ENCODE results near the gene FCRL4.

The FCRL4 gene

DNA sequence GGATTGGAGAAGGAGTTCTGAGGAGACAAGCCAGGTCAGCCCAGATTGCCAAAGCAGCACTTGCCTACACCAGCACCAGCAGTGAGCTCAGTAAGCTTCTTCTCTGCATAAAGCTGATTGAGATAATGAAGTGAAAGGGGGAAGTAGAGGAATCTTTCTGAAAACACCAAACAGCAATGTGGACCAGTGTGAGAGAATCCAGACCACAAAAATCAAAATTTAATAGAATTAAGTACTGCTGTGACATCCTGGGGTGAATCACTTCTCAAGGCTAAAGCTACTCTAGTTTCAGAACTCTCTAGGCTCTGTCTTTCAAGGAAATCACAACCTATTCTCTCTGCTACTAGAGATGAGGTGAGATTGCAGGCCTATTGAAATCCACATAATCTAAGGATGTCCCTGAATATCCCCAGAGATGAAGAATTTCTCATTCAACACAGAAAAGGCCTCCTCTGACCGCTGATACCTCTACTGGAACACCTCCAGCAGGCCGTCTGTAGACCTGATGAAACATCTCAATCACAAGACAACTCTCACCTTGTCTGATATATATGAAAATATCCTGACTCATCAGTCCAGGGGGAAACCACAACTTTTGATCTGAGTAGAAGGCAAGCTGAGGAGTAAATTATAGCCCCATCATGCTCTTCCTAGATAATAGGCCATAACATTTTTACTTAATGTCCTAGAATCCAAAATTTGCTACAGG, at the start of gene FCRL4:
Gene FCRL4 (minus strand): TSS at position 127 of the 709 bp plus-strand sequence. CDS start 141 bp downstream, outside the sequence.
- no peak for DNase-seq

DNA sequence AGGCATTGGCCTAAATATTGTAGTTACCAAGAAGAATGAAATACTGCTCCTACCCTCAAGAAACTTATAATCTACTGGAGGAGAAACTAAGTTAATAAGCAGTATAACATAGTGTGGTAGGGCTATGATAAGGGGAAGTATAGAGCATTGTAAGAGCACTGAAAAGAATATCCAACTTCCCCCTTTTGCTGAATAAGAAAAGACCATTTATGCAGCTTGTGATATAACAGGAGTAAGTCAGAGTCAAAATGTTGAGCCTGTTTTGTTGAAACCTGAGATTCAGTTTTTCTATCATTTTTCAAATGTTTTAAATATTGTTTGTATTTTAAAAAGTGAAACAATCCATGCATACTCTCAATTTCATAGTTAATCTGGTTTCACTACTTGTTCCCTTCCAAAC, 48.3 kb upstream of the FCRL4 start:
- no peak for DNase-seq

DNA sequence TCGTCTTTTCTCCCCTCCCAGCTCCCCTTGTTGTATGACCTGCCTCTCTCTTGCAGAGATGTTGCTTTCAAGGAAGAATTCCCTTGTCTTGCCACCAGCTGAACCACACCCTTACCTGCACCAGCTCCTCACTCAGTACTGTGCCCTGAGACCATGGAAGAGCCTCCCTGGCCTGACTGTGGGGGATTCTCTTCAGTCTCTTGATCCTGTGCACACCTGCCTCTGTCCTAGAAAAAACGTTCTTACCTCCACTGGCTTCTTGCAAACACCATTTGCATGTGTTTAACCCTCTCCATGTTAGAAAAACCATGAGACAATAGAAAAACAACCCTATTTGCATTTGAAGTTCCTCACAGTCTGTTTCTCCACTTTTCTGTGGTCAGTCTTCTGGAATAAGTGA, 43.3 kb upstream of the FCRL4 start:
- no peak for DNase-seq

DNA sequence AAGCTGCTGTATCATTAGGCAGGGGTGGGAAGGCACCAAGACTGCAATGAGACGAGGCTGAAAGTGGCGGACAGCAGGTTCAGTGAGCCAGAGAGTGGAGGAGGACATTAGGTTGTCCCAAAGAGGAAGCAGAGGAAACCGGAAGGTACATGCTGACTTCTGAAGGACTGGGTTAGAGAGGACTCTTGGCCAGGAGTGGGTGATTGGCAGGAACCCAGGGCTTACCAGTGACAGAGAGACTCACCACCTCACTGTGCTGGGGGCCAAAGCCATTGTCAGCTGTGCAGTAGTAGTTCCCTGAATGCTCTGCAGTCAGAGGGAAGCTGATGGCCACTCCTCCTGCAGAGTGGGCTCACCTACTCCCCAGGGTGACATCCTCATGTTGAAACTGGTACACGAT, 41.9 kb upstream of the FCRL4 start:
- DNase-seq, result no peak

DNA sequence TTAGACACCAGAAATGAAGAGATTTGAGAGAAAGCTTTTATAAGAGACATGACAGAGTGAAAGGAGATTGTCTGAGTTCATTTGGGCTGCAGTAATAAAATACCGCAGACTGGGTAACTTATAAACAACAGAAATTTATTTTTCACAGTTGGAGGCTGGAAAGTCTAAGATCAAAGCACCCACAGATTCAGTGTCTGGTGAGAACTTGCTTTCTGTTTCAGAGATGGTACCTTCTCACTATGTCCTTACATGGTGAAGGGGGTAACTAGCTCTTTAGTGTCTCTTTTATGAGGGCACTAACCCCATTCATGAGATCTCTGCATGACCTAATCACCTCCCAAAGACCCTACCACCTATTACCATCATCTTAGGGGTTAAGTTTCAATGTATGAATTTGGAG, 30.9 kb upstream of the FCRL4 start:
- no peak for DNase-seq

DNA sequence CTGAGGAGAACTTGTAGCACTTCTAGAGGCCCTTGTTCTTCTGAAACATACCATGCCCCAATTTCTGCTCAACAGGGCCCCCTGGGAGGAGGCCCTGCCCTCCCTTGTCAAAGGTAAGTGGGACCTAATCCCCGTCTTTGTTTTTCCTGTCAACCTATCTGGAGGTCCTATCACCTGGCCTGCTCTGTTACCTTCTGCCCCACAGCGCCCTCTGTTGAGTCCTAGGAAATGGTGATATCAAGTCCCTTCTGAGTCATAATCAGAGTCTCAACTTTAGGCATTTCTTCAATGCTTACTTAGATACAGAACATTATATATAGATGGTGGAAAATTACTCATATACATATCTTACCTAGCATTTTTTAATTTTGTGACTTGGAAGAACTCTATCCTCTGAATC, 28.2 kb upstream of the FCRL4 start:
- no peak for DNase-seq

DNA sequence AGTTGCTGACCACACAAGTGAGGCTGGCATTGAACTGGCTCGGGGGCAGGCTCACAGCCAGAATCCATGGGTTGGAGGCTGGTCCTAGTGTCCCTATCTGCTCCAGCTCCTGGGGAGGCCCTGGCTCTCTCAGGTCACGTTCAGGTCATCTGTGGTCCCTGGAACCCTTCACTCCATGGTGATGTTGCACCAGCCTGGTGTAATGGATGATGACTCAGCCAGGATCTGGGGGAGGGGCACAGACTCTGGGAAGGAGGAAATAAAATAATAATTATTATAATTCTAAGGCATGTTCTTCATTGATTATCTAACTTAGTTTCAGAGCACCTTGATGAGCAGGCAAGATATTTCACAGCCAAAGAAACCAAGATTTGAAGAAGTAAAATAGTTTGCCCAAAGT, 26.6 kb upstream of the FCRL4 start:
- DNase-seq, result no peak

DNA sequence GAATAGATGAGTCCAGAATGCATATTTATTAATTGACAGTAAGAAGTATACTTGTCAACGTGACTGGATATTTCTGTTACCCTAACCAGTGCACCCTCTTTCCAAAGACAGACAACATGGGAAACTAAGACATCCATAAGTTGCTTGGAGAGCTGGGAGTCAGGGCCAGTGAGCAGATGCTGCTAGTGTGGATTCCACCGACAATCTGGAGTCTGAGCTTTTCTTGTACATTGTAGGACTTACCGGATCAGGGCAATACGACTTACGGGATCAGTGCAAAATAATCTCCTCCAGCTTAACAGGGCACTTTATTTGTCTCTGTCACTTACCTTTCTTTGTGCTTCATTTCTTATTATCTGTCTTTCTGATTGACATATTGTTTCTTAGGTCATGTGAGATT, 24.6 kb upstream of the FCRL4 start:
- no peak for DNase-seq

DNA sequence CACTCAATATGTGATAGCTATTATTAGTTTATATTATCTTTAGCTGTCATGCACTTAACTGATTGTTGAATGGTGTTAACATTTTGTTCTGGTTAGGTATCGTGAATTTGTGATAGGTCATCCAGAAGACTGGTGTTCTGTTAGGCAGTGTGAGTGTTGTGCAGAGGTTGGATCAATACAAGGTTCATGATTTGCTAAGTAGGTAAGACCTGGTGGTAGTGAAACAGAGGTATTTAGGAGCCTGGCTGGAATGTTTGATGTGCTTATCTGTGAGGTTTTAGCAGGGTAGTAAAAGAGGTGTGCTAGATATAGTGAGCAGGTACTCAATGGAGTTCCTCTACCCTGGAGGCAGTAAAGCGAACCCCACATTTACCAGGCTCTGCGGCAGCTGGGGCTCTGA, 20.3 kb upstream of the FCRL4 start:
- DNase-seq, result no peak

DNA sequence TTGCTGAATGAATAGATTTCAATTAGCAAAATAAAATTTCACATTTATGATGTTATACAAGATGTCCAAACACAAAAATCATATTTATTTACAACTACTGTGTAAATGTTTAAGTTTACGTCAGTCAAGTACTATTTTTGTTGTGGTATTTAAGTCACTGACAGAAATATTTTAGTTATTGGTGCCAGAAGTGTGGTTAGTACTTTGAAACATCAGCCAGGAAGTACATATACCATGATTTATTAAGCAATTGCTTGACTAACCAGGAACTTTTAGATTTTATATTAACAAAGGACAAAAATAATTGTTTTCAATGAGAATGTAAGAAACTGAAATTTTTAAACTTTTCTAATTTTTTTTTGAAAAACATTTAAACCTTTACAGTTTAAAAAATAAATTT, 2.4 kb upstream of the FCRL4 start:
- DNase-seq, result no peak

DNA sequence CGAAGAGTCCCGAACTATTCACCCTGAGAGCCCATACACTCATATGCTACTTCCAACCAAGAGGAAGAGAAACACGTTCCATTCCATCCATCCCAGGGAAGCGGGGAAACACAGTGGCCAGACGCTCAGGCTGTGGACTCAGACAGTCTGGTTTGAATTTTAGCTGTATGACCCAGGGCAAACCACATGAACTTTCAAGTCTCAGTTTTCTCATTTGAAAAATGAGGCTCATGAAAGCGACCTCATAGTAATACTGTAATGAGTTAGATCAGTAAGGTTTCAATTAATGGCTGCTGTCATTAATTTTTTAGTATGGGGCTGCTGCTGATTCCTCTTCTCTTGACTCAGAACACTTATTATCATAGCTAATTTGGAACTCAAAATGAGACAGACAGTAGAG, 1.5 kb downstream of the FCRL4 start:
- DNase-seq, result no peak

DNA sequence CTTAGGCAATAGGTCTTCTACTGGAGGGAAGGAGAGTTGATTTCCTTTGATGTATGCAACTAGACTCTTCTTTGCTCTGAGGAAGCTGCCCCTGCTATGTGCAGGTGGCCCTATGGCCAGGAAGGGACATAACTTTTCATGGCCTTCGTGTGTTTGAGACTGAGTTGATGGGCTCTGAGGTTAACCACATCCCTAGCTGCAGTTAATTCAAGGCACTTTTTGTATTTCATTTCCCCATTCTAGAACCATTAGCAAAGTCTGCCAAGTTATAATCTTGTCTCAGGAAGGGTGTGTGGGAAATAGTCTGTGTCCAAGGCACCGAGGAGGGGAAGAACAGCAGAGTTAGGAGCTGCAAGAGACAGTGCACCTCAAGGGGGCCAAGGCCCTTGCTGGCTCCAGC, 2.5 kb downstream of the FCRL4 start:
- no peak for DNase-seq

DNA sequence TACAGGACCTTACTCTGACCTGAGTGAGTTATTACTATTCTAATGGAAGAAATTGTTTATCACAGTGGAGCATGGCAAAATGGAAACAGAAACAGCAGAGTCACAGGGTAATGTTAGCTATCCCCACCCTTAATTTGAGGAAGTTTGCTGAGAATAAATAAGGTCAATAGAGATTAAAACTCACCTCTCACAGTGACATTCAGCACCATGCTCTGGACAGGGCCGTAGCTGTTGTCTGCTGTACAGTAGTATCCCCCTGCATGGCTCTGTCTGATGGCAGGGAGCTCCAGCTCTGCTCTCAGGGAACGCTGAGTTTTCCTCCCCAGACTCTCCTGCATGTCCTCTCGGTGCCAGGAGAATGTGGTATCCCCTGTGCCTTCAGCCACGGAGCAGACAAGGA, 11.9 kb downstream of the FCRL4 start:
- no peak for DNase-seq

DNA sequence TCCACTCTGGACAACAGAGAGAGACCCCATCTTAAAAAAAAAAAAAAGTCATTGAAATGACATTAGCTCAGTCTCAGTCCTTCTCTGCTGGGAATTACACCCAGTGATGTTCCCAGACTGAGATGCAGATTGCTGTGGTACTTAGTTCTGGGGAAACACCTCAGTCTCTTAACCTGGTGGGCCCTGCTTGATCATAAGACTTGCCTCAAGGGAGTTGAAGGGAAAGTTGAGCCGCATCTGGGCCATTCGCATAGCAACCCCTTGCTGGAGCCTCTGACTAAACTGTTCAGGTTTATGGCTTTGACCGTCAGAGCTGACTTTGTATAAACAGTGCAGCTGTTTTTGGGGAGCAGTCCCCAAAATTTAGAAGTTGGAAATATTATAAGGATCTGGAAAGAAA, 13.4 kb downstream of the FCRL4 start:
- no peak for DNase-seq

DNA sequence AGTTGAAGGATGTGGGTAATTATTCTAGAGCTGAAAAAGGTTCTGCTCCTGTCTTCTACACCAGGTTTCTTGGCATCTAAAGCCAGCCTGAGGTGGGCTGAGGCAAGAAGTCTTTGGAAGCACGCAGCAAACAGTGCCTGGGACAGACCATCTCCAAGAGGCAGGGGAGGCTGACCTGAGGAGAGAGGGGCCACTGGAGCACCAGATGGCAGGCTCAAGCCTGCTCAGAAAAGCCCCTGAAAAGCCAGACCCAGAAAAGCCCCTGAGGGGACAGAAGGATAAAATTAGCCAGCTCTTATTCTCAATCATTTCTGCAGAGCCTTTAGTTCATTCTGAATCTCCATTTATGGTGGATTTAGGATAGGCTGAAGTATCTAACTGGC, 17.1 kb downstream of the FCRL4 start:
- no peak for DNase-seq

DNA sequence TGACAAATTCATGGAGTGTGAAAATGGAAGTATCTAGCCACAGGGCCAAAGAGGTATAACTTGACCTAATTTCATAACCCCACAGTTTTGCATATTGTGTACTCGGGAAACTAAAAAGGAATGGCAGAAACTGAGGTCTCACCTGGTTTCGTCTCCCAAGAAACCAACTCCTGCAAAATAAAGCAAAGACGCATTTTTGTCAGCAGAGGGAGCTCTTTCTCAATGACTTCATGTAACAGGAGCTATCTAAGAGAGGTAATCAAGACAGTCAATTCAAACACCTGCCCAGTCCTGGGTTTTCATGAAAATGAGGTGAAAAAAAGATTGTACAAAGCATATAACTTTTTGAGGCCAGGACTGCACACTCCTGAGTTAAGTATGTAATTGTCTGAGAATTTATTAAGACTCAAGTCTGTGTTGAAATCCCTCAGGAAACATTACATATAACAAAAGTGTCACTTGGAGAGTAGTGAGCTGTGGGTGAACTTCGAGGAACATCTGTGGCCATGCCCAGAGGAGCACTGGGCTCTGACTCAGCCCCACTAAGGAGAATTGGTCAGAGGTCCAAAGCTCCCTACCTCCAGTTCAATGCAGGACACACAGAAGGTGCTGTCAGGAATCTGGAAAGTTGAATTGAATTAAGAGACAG, 17.6 kb downstream of the FCRL4 start:
- no peak for DNase-seq

DNA sequence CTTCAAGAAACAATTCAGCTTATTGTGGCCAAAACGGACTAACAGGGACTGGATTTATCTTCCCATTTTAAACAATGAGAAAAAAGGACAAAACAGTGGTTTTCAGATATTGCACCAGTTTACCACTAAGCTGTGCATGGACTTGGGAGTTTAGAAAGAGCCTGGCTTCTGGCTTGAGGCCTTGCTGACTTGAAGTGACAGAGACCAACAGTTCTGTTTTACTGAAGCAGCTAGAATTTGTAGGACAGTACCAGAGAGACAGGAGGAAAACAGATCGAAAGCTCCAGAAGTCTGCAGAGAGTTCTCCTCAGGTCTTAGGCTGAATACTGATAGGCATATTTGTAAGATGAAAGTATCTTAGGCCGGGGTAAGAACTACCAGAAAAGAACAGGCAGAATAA, 20.5 kb downstream of the FCRL4 start:
- DNase-seq, result no peak

DNA sequence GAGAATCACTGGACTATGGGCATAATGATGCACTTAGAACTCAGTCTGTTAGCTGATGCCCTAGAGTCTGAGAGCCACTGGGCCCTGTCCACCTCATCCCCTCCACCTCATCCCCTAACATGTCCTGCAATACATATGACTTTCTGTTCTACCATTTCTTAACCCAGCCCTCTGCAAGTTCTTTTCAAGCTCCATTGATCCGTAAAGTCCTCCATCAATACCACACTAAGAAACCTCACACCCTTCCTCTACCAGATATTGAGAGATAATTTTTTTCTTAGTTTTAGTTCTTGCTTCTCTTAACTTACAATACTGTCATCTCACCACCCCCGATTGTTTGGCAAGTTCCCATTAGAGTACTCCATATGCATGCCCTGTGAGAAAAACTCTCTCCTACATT, 22.1 kb downstream of the FCRL4 start:
- DNase-seq, result no peak

DNA sequence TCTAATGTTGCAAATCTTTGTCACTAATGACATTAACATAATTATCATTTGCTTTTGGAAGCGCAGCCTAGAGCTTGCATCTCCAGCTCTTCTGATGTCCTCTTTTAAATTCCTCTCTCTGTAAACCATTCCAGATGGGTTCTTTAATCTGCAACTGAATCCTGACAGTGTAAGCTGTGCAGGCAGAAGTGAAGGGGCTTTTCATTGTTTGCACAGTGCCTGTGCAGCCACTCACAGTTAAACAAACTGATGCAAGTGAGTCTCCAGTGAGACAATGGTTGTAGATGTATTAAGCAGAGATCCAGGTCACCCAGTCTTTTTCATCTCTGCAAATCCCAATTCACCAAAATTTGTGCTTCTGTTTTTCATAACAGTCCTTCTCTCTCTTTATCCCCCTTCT, 23.0 kb downstream of the FCRL4 start:
- no peak for DNase-seq

DNA sequence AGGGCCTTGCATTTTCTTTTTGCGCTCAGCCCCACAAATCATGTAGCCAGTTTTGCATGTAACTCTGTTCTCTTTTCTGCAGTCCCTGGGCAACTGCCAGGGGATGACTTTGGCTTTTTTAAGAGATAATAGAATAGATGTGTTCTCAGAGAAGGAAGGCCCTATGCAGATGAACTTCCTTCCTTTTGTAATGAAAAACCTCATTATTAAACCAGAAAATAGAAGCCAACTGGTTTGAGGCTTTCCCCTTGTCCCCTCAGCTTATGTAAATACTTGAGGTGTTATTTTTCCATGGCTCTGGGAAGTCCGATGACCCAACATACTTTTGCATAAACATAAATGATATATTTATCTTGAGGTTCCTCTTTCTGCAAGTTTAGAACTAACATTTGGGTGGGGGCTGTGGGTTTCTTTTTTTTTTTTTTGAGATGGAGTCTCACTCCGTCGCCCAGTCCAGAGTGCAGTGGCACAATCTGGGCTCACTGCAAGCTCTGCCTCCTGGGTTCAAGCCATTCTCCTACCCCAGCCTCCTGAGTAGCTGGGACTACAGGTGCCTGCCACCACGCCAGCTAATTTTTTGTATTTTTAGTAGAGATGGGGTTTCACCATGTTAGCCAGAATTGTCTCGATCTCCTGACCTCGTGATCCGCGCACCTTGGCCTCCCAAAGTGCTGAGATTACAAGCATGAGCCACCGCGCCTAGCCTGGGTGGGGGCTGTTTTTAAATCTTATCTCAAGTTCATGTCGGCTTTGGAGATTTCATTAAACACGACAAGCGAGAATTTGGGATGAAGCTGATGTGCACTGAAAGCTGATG, 31.2 kb downstream of the FCRL4 start:
- DNase-seq, result no peak

DNA sequence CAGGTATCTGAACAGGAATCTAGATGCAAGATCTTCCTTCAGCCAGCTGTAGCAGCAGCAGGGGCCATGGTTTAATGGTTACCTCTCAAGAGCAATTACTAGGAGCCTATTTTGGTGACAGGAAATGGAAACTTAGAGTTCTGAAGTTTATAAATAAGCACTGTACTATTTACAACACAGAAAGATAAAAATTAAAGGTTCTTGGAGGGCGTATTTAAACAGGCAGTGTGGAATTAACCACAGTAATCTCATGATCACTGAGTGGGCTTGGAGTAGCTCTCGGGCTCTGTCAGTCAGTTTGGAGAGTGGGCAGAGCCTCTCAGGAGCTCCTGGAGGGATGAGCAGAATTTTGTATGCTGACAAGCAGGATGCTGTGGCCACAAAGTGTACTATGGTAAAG, 35.4 kb downstream of the FCRL4 start:
- DNase-seq, result no peak

DNA sequence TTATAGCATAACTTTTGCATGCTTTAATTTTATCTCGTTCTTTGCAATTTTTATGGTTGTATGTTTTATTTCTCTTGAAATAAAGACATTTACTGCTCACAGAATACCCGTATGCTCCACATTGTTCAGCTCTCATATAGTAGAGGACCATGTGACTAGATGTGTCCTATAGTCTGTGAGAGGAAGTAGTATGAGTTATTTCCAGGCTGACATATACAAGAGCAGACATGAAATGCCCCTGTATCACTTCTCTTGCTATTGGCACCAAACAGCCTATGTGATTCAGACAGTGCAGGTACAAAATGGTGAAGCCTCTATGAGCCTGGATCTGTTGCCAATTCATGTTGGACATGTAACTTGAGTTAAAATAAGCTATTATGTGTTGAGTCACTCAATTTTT, 39.8 kb downstream of the FCRL4 start:
- no peak for DNase-seq

DNA sequence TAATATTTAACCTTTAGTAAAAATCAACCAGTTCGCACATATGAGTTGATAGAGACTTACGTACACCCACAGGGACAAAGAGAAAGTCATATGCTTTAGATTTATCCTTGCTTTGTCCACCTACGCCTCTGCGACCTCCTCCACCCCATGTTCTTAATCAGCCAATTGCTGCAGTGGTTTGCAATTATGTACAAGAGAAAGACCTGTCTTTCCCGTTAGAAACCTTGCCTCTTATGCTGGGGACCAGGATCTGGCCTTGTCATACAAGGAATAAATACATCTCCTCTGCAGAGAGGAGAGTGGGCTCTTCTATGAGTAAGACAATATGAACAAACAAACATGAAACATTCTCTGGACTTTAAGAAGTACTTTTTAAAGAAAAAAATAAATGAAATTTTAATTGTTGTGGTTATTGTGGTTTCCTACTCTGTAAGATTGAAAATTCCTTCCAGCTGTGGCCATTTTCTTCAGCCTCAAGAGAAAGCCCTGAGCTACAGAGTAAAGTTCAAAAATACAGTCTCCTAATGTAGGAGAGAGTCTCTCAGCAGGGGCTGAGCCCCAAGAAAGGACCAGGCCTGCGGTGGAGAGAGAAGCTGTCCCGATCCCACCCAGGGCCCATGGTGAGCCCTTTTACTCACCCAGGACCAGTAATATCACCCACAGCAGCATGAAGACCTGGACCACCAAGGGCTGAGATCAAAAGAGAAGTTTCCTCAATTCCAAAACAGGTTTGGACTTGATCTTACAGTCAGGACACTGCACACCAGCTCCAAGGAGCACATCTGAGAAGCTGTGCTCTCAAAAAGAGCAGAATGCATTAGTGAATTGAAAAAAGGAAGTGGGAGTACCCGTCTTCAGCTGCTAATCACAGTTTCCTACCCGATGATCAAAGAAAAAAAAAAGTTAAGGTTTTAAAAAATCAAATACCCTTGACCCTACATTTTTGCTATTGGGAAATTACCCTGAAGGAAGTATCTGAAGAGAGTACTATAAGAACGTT, 45.9 kb downstream of the FCRL4 start, which contains the start of gene FCRL5:
Gene FCRL5 (minus strand): TSS at position 822 of the 1,000 bp plus-strand sequence. CDS start 153 bp downstream, at position 669.
- DNase-seq, result no peak
